AG04450 (cell line): Measurements from ENCODE around the gene GIT1. TPM values are rescaled to one million over a fixed set of nuclear protein-coding genes. Genes with fewer than 3 reads are reported as not detected.

Experiments
- CTCF ChIA-PET: fragments of 300-600, 350-600 bp; formaldehyde crosslinking; extraction: SDS; loops from one replicate; lab custom pipeline; 2022; ENCODE audit warnings: antibody characterized with exemption, inconsistent platforms; lab: Charles Lee
- POLR2A ChIA-PET: fragments of 350-600 bp; formaldehyde crosslinking; extraction: SDS; loops from one replicate; lab custom pipeline; 2021; ENCODE audit warnings: antibody characterized with exemption, inconsistent platforms; lab: Yijun Ruan, JAX
- DNase-seq: peaks from one replicate; pipeline ENCODE4 v3.0.0-alpha.2; 2011; ENCODE audit warnings: low read depth, low spot score
- H3K27ac ChIP-seq: one replicate; pipeline ENCODE4 v1.5.1; 2012; ENCODE audit warnings: low read depth, low read length, control low read depth
- H3K27me3 ChIP-seq: one replicate; pipeline ENCODE4 v1.6.0; 2012; ENCODE audit warnings: low read length; ENCODE audit not compliant: control insufficient read depth, insufficient read depth
- H3K4me3 ChIP-seq: 2 replicates; pipeline ENCODE4 v1.5.1; 2011; ENCODE audit warnings: mild to moderate bottlenecking, low read depth, low read length, control low read depth
- H3K9me3 ChIP-seq: 2 replicates; pipeline ENCODE4 v1.5.1; 2012; ENCODE audit warnings: low read length; ENCODE audit not compliant: control insufficient read depth, insufficient read depth
- CTCF ChIP-seq: IDR thresholded peaks from 2 replicates; pipeline ENCODE4 v1.5.1; 2011; ENCODE audit warnings: low read depth, low read length, control low read depth, inconsistent platforms
- polyA plus RNA-seq: library from polyadenylated mRNA; depleted of rRNA; stranded (reverse); fragments of >200 nt; gene quantifications from 2 replicates; pipeline ENCODE4 v1.2.3, GENCODE V29; 2011

GIT1 gene
- polyA plus RNA-seq, 1 experiment: 20.7 TPM

GRCh38 chr17:29573558-29573869, 15.9 kb downstream of the GIT1 start:
- ChIA-PET CTCF (interaction anchor here (0.5 to 9.4 kb wide), 12 partner anchors 8 to 209 kb away, joined by 3 to 77 read pairs (median 6); no protein-coding TSS in a partner anchor), POLR2A (no interaction called here)

GRCh38 chr17:29572691-29573557, 16.5 kb downstream of the GIT1 start:
- H3K27ac ChIP-seq: peak overlapping the region; percentile 57
- ChIA-PET POLR2A (interaction anchor here (1.0 kb wide), 1 partner anchor 43 kb away, joined by 3 read pairs; no protein-coding TSS in a partner anchor), CTCF (interaction anchor here (0.5 to 9.4 kb wide), 15 partner anchors 8 to 358 kb away, joined by 3 to 77 read pairs (median 5); no protein-coding TSS in a partner anchor)
- TF ChIP-seq CTCF: peak; percentile 61
- H3K9me3 ChIP-seq: no peaks in the 10 kb centered on the region; the same call in 1 of the 2 replicates
- DNase-seq: no peak
- peak overlapping the region; percentile 7; the same call in 1 of the 2 replicates for H3K4me3 ChIP-seq
- H3K27me3 ChIP-seq: no peaks in the 10 kb centered on the region

More at GRCh38 chr17:29573558-29573869, 15.9 kb downstream of the GIT1 start:
- TF ChIP-seq CTCF: no peak
- Histone ChIP-seq H3K9me3 (no peaks in the 10 kb centered on the region; the same call in 1 of the 2 replicates), H3K27me3 (no peaks in the 10 kb centered on the region), H3K4me3 (no peak overlapping the region), H3K27ac (no peak overlapping the region)
- DNase-seq: no peak

GRCh38 chr17:29571883-29572681, 17.4 kb downstream of the GIT1 start:
- no peaks in the 10 kb centered on the region for H3K27me3 ChIP-seq
- ChIA-PET CTCF (interaction anchor here (0.6 to 9.4 kb wide), 12 partner anchors 8 to 359 kb away, joined by 3 to 77 read pairs (median 5); no protein-coding TSS in a partner anchor), POLR2A (interaction anchor here (1.0 kb wide), 1 partner anchor 44 kb away, joined by 3 read pairs; no protein-coding TSS in a partner anchor)
- no peaks in the 10 kb centered on the region; the same call in 1 of the 2 replicates for H3K9me3 ChIP-seq
- no peak for DNase-seq
- peak overlapping the region; percentile 7; the same call in 1 of the 2 replicates for H3K4me3 ChIP-seq
- H3K27ac ChIP-seq: no peak overlapping the region
- no peak for TF ChIP-seq CTCF

GRCh38 chr17:29571486-29571882, 18.0 kb downstream of the GIT1 start:
- Histone ChIP-seq H3K4me3 (no peak overlapping the region), H3K27me3 (no peaks in the 10 kb centered on the region), H3K27ac (no peak overlapping the region), H3K9me3 (no peaks in the 10 kb centered on the region; the same call in 1 of the 2 replicates)
- POLR2A ChIA-PET: no interaction called here
- TF ChIP-seq CTCF: no peak
- DNase-seq: no peak
- CTCF ChIA-PET: interaction anchor here (1.0 to 9.4 kb wide), 4 partner anchors 21 to 533 kb away, joined by 3 to 77 read pairs (median 14); no protein-coding TSS in a partner anchor
